Erythroblast (primary cell): ENCODE measurements around the gene EXOC7.

Experiments
- GATA1 ChIP-seq: IDR thresholded peaks from 2 replicates; pipeline ENCODE4 v1.6.1; 2011; ENCODE audit warnings: low read depth, mild to moderate bottlenecking, control low read depth, low read length, moderate library complexity
- POLR2A ChIP-seq: IDR thresholded peaks from 2 replicates; pipeline ENCODE4 v1.6.1; 2011; ENCODE audit warnings: mild to moderate bottlenecking, low read length

GRCh38 chr17:76032073-76032779 lies 71.4 kb downstream of the EXOC7 start:
- TF ChIP-seq POLR2A (no peak), GATA1 (no peak)
